ENCODE data around the gene GPR89A.

GRCh38 chr1:145688924-145689323 is 81.1 kb downstream of the GPR89A start:
- TF ChIP-seq POLR2A (IDR thresholded peaks at IDR 0.05) (no peak), CTCF (IDR thresholded peaks at IDR 0.05) (no peak)
